GM23248 (cell line): Measurements from ENCODE around the gene C20orf141.

Experiments
- EZH2 ChIP-seq: fragments of 200-600 bp; sonication (generic); IDR thresholded peaks from 2 replicates; pipeline ENCODE4 v1.6.1; 2018; ENCODE audit warnings: antibody characterized with exemption, mild to moderate bottlenecking; ENCODE audit not compliant: insufficient read depth, poor library complexity, severe bottlenecking
- EZH2phosphoT487 ChIP-seq: fragments of 200-600 bp; sonication (generic); IDR thresholded peaks from 2 replicates; pipeline ENCODE4 v1.6.1; 2018; ENCODE audit warnings: antibody characterized with exemption, moderate library complexity, mild to moderate bottlenecking, low read depth; ENCODE audit not compliant: insufficient read depth

- TF ChIP-seq EZH2phosphoT487 (no peak), EZH2 (no peak)
Observed at GRCh38 chr20:2829376-2829775, 14.6 kb downstream of the C20orf141 start.
